ENCODE data around the gene MDP1.

GRCh38 chr14:24258548-24259265 is 42.8 kb upstream of the MDP1 start:
- TF ChIP-seq, protein P1, sequence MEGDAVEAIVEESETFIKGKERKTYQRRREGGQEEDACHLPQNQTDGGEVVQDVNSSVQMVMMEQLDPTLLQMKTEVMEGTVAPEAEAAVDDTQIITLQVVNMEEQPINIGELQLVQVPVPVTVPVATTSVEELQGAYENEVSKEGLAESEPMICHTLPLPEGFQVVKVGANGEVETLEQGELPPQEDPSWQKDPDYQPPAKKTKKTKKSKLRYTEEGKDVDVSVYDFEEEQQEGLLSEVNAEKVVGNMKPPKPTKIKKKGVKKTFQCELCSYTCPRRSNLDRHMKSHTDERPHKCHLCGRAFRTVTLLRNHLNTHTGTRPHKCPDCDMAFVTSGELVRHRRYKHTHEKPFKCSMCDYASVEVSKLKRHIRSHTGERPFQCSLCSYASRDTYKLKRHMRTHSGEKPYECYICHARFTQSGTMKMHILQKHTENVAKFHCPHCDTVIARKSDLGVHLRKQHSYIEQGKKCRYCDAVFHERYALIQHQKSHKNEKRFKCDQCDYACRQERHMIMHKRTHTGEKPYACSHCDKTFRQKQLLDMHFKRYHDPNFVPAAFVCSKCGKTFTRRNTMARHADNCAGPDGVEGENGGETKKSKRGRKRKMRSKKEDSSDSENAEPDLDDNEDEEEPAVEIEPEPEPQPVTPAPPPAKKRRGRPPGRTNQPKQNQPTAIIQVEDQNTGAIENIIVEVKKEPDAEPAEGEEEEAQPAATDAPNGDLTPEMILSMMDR (IDR thresholded peaks at IDR 0.05) = no peak
- no peak for TF ChIP-seq POLR2A (IDR thresholded peaks at IDR 0.05)
